Limb (tissue), 2 donors: ENCODE results near the gene KRTAP4-6.
"Not testable (repeated sequence)": the region's sequence is repeated elsewhere in the genome, so short reads cannot be mapped to it uniquely, and the experiment has no call there.

Experiments
- DNase-seq, 2 donors: peaks; one replicate each; pipeline ENCODE4 v3.0.0-alpha.2; 2016; ENCODE audit errors: extremely low spot score in 2 of 2

Gene KRTAP4-6

GRCh38 chr17:41147531-41148204, 7.3 kb upstream of the KRTAP4-6 start:
- DNase-seq, result no peak

GRCh38 chr17:41145261-41145660, 4.9 kb upstream of the KRTAP4-6 start:
- no peak for DNase-seq

GRCh38 chr17:41144846-41145245, 4.5 kb upstream of the KRTAP4-6 start:
- DNase-seq, result no peak

- no peak for DNase-seq
These were observed 1.0 kb upstream of the KRTAP4-6 start for GRCh38 chr17:41141361-41141760.

GRCh38 chr17:41139865-41140264, 479 bp downstream of the KRTAP4-6 start:
- not testable (repeated sequence) for DNase-seq

- DNase-seq, result no peak
These were observed 6.2 kb downstream of the KRTAP4-6 start for GRCh38 chr17:41133880-41134735.

- DNase-seq, result no peak
These were observed 8.4 kb downstream of the KRTAP4-6 start for GRCh38 chr17:41131979-41132378.

GRCh38 chr17:41127371-41127770, 13.0 kb downstream of the KRTAP4-6 start:
- DNase-seq, result no peak

- DNase-seq, result no peak
These were observed 13.9 kb downstream of the KRTAP4-6 start for GRCh38 chr17:41126412-41126811.

GRCh38 chr17:41125064-41125463, 15.3 kb downstream of the KRTAP4-6 start:
- no peak for DNase-seq

- not testable (repeated sequence) for DNase-seq
These were observed 16.4 kb downstream of the KRTAP4-6 start, which contains the start of gene KRTAP4-12 for GRCh38 chr17:41123991-41124371. Gene KRTAP4-12 (minus strand): TSS chr17:41124182. CDS start chr17:41124122, 60 bp downstream.

GRCh38 chr17:41123292-41123990, 16.9 kb downstream of the KRTAP4-6 start:
- DNase-seq, result not testable (repeated sequence)

- no peak for DNase-seq
These were observed 18.6 kb downstream of the KRTAP4-6 start for GRCh38 chr17:41121742-41122141.

- not testable (repeated sequence) for DNase-seq
These were observed 20.4 kb downstream of the KRTAP4-6 start for GRCh38 chr17:41119696-41120690.

GRCh38 chr17:41118721-41119120, 21.6 kb downstream of the KRTAP4-6 start:
- no peak for DNase-seq

- not testable (repeated sequence) for DNase-seq
These were observed 22.4 kb downstream of the KRTAP4-6 start, which contains the start of gene KRTAP4-11 for GRCh38 chr17:41117846-41118386. Gene KRTAP4-11 (minus strand): TSS chr17:41118373. CDS start chr17:41118315, 58 bp downstream.

- no peak for DNase-seq
These were observed 24.0 kb downstream of the KRTAP4-6 start for GRCh38 chr17:41116297-41116696.

GRCh38 chr17:41111151-41111885, 29.0 kb downstream of the KRTAP4-6 start:
- no peak for DNase-seq

GRCh38 chr17:41108728-41109386, 31.5 kb downstream of the KRTAP4-6 start:
- not testable (repeated sequence) for DNase-seq
